GM19463 (cell line): ENCODE results near the gene CRYBG1.
"Not testable (repeated sequence)": the region's sequence is repeated elsewhere in the genome, so short reads cannot be mapped to it uniquely, and the experiment has no call there.

Source experiments
- ATAC-seq: cut with Tn5 transposase; IDR thresholded peaks from one replicate; pipeline ENCODE4 v1.9.1; 2021; ENCODE audit warnings: mild to moderate bottlenecking, moderate library complexity; ENCODE audit not compliant: unreplicated experiment

CRYBG1 gene

DNA sequence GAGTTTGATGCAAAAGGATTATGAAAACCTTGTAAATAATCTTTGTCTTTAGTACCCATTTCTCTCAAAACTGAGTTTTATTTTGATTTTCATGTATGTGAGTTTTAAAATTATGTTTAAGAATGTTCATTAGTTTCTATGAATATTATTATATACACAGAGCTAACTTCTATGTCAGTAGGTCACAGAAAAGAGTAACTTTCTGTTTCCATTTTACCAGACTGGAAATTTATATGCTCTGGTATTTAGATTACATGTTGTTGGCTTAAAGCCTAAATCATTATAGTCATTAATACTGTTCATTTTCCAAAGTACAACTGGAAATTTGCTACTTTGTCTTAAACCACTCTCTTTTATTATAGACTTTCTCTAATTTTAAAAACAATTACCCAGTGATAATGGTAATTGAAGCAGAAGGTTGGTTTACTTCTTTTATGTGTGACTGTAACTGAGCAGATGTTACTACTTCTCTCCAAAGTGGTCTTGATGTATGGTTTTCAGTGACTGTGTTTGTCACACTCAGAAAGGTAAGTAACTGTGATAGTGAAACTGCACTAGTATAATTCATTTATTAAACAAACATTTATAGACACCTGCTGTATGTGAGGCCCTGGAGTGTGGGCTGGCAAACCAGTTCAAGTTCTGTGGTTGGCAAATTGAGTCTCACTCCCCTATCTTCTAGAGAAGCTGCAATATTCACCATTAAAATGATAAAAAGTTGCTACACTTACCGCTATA, 13.2 kb downstream of the CRYBG1 start:
- no peak for ATAC-seq

DNA sequence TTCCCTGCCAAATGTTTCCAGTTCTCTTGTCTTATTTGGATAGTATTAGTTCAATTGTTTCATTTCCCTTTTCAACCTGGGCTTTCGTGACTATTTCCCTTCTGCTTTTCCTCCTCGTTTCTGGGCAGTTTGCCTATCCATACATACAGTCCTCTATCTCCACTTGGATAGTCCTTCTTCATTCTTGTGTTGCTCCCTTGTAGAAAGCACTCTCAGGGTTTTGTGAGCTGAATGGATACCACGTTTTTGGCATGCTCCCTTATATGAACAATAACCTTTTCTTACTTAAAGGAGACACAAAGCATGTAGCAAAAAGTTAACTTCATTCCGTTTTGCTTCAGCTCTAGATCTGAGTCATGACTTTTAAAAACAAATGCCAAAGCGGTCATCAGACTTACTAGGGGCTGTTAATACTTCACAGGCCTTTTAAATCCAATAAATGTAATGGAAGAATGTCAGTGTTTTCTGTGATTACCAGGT, 16.6 kb downstream of the CRYBG1 start:
- ATAC-seq: no peak

DNA sequence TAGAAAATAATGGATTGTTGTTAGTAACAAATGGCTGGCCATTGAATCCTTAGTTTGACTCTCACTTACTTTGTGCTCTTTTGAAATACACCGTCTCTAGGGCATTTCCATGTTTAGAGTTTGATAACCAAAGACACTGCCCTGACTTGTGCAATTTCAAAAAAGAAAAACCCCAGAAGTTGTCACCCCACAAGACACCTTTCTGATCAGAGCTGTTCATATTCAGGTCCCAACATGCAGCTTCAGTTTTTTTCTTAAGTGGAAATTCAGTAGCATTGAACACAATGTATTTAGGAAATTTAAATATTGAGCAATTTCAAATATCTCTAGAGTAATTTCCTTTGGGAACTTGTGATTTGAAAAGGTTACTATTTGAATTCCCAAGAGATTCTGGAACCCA, 19.4 kb downstream of the CRYBG1 start:
- ATAC-seq: no peak

- ATAC-seq: no peak
Observed at GRCh38 chr6:106380407-106380806, 19.9 kb downstream of the CRYBG1 start.

DNA sequence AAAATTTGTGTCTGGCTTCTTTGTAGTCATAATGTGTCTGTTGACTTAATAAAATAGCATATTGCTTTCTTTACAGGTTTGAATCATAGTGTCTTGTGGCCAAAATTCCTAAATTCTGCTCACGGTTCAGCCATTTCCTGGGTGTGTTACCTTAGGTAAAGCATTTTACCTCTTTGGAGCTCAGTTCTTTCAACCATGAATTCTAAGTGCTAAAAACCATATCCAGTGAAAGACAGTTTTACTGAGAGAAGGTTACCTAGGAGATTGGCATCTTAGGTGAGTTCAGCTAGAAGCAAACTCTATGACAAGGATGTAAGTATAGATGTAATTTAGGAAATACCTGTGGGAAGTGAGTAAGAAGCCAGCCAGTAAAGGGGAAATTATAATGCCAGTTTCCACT, 20.7 kb downstream of the CRYBG1 start:
- no peak for ATAC-seq

GRCh38 chr6:106381881-106382280, 21.4 kb downstream of the CRYBG1 start:
- ATAC-seq: no peak

- ATAC-seq: no peak
Observed at GRCh38 chr6:106383573-106383972, 23.1 kb downstream of the CRYBG1 start.

DNA sequence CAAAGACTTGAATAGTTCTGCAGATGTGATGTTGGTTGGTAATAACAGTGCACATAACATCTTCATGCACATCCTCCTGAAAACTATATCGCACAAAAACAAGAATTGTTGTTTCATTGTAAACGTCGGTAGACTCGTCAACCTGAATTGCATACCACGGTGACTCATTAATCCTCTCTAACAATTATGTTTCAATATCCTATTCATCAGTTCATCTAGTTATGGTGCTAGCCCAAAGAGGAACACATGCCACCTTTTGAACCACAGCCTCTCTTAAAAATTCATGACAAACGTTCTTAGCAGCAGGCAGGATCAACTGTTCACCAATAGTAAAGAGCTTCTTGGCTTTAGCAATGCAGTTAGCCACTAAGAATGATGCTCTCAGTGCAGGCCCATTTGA, 25.0 kb downstream of the CRYBG1 start:
- ATAC-seq: no peak

DNA sequence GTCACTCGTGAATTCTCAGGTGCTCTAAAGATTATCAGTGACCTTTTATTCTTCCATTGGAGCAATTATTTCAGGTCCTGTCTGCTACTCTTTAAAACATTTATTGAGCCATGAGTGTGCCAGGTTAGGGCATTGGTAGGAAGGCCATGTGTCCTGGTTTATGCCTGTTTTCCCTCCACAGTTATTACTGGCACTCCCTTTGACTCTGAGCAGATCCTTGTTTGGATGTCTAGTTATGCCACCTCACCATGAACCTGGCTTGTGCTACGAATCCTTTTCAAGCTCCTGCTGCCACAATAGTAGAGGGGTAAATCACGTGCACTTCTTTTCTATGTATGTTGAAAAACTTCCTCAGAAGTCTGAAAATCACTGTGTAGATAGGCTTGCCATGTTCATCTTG, 27.4 kb downstream of the CRYBG1 start:
- no peak for ATAC-seq

DNA sequence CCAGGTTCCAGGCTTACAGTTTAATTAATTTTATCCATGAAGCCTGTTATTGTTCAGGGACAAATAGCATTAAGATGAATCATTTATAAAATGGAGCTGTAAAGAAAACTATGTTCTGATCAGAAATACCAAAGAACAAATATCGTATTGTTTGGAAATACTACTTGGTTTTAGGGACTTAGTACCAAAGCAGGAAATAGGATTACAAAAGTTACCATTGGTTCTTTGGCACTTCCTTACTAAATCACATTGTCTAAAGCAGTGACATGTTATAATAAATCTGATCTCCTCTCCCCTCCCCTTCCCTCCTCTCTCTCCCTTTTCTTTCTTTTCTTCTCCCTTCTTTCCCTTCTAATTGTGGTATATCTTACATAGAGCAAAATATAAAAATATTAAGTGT, 29.6 kb downstream of the CRYBG1 start:
- ATAC-seq: no peak

DNA sequence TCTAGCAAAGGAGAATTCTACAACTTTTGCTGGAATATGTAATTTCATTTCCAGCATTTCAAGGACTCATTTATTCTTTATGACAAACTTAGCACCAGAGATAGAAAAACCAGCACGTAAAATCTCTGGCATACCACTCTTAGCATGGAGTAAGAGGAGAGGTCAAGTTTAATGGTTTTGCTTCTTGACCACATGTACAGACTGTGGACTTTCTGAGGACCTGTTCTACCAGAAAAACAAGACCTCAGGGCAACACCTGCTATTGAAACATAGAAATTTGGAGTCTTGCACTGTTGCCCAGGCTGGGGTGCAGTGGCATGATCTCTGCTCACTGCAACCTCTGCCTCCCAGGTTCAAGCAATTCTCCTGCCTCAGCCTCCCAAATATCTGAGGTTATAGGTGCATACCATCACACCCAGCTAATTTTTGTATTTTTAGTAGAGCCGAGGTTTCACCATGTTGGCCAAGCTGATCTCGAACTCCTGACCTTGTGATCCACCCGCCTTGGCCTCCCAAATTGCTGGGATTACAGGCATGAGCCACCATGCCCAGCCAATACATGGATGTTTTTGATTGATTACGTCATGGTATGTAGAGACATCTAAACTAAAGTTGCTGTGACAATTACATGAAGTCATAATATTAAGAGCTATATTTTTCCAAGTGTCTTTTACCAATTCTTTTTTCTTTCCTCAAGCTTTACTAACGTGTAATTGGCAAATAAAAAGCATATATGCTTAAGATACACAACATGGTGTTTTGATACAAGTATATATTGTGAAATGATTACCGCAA, 36.1 kb downstream of the CRYBG1 start:
- no peak for ATAC-seq

DNA sequence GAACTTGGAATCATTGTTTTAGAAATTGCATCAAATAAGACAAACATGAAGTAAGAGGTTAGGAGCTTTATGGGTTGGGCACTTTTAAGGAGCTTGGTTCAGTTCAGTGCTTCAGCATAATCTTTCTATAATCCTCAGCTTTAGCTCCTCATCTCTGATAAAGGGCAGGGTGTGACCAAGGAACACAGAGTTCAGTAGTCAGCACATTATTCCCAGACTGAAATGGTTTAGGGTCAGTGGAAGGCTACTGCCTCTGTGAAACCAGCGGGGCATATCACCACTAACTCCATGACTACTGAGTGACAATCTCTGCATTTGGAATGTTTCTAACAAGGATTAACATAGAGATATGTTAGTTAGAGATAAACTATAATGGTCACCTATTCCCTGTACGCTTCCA, 36.9 kb downstream of the CRYBG1 start:
- ATAC-seq: no peak

DNA sequence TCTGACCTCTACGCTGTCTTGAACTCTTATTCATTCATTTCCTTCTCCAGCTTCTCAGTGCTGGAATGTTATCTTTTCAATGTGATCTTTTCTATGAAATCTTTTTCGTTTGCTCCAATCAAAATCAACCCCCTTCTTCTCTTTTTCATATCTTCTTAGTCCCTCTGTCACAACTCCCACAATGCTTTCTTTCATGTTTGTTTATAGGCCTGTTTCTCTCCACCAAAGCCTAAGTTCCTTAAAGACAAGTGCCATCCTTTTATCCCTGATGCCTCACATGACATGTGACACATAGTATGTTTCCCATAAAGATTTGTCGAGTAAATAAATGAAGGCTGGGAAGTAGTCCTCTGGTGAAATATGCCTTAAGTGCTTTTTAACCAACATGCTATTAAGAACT, 38.1 kb downstream of the CRYBG1 start:
- no peak for ATAC-seq

GRCh38 chr6:106405044-106405443, 44.5 kb downstream of the CRYBG1 start:
- ATAC-seq: not testable (repeated sequence)

GRCh38 chr6:106411056-106411455, 50.5 kb downstream of the CRYBG1 start:
- ATAC-seq: no peak

DNA sequence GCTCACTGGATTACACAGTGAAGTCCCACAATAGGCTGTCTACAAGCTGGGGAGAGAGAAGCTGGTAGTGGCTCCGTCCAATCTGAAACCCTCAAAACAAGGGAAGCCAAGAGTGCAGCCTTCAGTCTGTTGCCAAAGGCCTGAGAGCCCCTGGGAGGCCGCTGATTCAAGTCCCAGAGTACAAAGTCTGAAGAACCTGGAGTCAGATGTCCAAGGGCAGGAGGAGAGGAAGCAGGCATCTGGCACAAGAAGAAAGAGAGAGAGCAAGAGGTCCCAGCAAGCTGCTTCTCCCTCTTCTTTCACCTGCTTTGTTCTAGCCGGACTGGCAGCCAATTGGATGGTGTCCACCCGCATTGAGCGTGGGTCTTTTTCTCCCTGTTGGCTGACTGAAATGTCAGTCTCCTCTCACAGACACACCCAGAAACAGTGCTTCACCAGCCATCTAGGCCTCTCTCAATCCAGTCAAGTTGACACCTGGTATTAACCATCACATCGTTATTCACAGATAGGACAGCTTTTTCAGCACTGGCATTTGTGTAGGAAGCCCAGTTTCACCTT, 51.2 kb downstream of the CRYBG1 start:
- ATAC-seq: no peak

DNA sequence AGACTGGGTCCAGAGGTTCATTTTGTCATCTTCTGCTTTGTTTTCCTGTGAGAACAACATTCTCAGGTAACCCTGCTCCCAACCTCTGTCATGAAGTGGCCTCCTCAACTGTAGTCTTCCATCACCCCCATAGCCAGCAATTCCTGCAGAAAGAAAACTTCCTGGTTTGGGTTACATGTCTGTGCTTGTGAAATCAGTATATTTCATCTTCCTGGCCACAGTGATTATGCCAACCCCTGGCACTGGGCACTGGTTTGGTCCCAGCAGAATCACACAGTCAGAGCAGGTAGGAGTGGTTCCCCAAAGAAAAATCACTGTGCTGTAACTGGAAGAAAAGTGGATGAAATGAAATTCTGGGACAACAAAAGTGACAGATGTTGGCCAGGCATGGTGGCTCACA, 52.5 kb downstream of the CRYBG1 start:
- no peak for ATAC-seq

DNA sequence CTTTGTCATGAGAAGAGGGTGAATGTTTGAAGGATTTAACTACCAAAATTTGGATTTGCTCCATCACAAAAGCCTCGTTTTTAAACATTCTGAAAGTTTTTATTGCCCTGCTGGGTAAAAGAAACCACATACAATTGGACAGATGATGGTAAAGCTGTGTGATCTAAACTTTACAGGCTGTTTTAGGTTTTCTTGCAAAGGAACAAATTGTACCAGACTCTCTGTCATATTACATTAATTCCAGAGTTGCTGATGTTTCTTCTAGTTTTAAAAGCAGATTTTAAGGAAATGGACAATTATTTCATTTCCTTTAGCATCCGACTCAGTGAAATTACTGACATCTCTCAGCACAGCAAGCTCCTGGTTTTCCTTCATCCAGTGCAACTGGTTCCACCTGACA, 53.2 kb downstream of the CRYBG1 start:
- ATAC-seq: no peak

GRCh38 chr6:106415921-106416320, 55.4 kb downstream of the CRYBG1 start:
- no peak for ATAC-seq

DNA sequence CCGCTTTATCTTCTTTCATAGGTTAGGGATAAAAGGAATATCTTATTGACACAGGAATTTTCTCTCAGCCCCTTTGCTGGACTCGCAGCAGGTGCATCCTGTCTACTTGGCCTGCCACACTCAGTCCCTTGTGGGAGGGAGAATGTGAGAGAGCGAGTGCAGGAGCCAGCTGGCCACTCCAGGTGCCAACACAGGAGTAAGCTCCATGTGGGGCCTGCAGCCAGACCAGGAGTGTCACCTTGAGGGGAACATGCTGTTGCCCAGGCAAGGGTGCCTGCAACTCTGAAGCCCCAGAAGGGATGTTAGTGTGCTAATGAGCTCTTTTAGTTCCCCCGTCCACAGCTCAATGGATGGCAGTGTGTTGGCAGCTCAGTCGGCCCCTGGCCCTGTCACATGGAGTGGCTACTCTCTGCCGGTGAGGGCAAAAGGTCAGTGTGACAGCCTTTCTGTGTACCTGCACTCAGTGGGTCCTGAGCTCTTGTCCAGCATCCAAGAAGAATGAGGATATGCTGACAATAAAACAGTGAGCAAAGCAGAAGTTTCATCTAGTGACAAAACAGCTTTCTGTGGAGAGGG, 57.1 kb downstream of the CRYBG1 start:
- ATAC-seq: no peak

GRCh38 chr6:106419900-106420613, 59.5 kb downstream of the CRYBG1 start:
- ATAC-seq: no peak
